ENCODE measurements around the gene DYNC1H1. TPM values are rescaled to one million over a fixed set of nuclear protein-coding genes. Genes with fewer than 3 reads are reported as not detected.

The DYNC1H1 gene
- total RNA-seq, 8 experiments from 2014 or later: 424 to 616 (median 552) TPM

- in situ Hi-C loops (cut with MboI; ENCODE audit: low pct_unique_long_range_greater_than_20kb in 2 of 9, low sequenced_read_pairs in 9 of 9, unreplicated experiment in 9 of 9): no loop called here
- WGBS, 10 experiments: 8 to 18% (median 12%) methylated on average over 6 to 10 of the region's 29 CpGs; no CpG with 5 or more reads in 7 of the 10 experiments
- ATAC-seq (replicated peaks in 6 of 8): peak in 2 of 8 experiments; percentile 4 to 8
- Histone ChIP-seq H3K27ac (peak overlapping the region; percentile 80 to 94), H3K4me1 (replicated peaks in 1 of 2) (peaks cover 6 to 7% of the 10 kb centered on the region in 2 donors), H3K4me3 (peak overlapping the region; percentile 66 to 72 (median 69))
Measured at GRCh38 chr14:101948666-101949216, 15.6 kb upstream of the DYNC1H1 start.

GRCh38 chr14:101950100-101950499, 14.3 kb upstream of the DYNC1H1 start:
- no peak overlapping the region for H3K4me3 ChIP-seq
- WGBS, 10 experiments: 0 to 84% (median 14%) methylated on average over 1 to 3 of the region's 4 CpGs; no CpG with 5 or more reads in 5 of the 10 experiments
- in situ Hi-C loops (cut with MboI; ENCODE audit: low pct_unique_long_range_greater_than_20kb in 2 of 9, low sequenced_read_pairs in 9 of 9, unreplicated experiment in 9 of 9): loop anchor here in 5 of 9 experiments (25.0 kb wide), 1 partner anchor 362 kb away; the partner anchor contains the start of genes MOK (in 5 of the 5) and ZNF839 (in 5 of the 5)
- peaks cover 6 to 7% of the 10 kb centered on the region in 2 donors for H3K4me1 ChIP-seq (replicated peaks in 1 of 2)
- ATAC-seq (replicated peaks in 6 of 8): no peak
- no peak overlapping the region for H3K27ac ChIP-seq

- in situ Hi-C loops (cut with MboI; ENCODE audit: low pct_unique_long_range_greater_than_20kb in 2 of 9, low sequenced_read_pairs in 9 of 9, unreplicated experiment in 9 of 9): loop anchor here in 5 of 9 experiments (25.0 kb wide), 1 partner anchor 362 kb away; the partner anchor contains the start of genes MOK (in 5 of the 5) and ZNF839 (in 5 of the 5)
- 40 to 80% (median 61%) methylated on average over 1 to 3 of the region's 4 CpGs; no CpG with 5 or more reads in 6 of the 10 experiments for WGBS, 10 experiments
- no peak overlapping the region for H3K27ac ChIP-seq
Measured at GRCh38 chr14:101950516-101951215, 13.7 kb upstream of the DYNC1H1 start.

GRCh38 chr14:101953151-101953550, 11.2 kb upstream of the DYNC1H1 start:
- ATAC-seq (replicated peaks in 6 of 8): no peak
- in situ Hi-C loops (cut with MboI; ENCODE audit: low pct_unique_long_range_greater_than_20kb in 2 of 9, low sequenced_read_pairs in 9 of 9, unreplicated experiment in 9 of 9): loop anchor here in 5 of 9 experiments (25.0 kb wide), 1 partner anchor 359 kb away; the partner anchor contains the start of genes MOK (in 5 of the 5) and ZNF839 (in 5 of the 5)
- WGBS, 10 experiments: 20 to 94% (median 45%) methylated on average over 1 to 6 of the region's 8 CpGs; no CpG with 5 or more reads in 1 of the 10 experiments

More at GRCh38 chr14:101950516-101951215, 13.7 kb upstream of the DYNC1H1 start:
- Histone ChIP-seq H3K4me1 (replicated peaks in 1 of 2) (peaks cover 6 to 7% of the 10 kb centered on the region in 2 donors), H3K4me3 (no peak overlapping the region)
- ATAC-seq (replicated peaks in 6 of 8): no peak

GRCh38 chr14:101954501-101954900, 9.9 kb upstream of the DYNC1H1 start:
- in situ Hi-C loops (cut with MboI; ENCODE audit: low pct_unique_long_range_greater_than_20kb in 2 of 9, low sequenced_read_pairs in 9 of 9, unreplicated experiment in 9 of 9): loop anchor here in 5 of 9 experiments (25.0 kb wide), 1 partner anchor 358 kb away; the partner anchor contains the start of genes MOK (in 5 of the 5) and ZNF839 (in 5 of the 5)
- no peak for ATAC-seq (replicated peaks in 6 of 8)

More at GRCh38 chr14:101953151-101953550, 11.2 kb upstream of the DYNC1H1 start:
- H3K4me3 ChIP-seq: no peak overlapping the region
- no peak overlapping the region for H3K27ac ChIP-seq
- H3K4me1 ChIP-seq (replicated peaks in 1 of 2): peaks cover 6 to 7% of the 10 kb centered on the region in 2 donors

GRCh38 chr14:101955695-101956161, 8.6 kb upstream of the DYNC1H1 start:
- no peak overlapping the region for H3K4me3 ChIP-seq

More at GRCh38 chr14:101954501-101954900, 9.9 kb upstream of the DYNC1H1 start:
- 14 to 92% (median 60%) methylated on average over 1 to 3 of the region's 6 CpGs; no CpG with 5 or more reads in 1 of the 10 experiments for WGBS, 10 experiments
- peaks cover under 1% of the 10 kb centered on the region in 2 donors for H3K4me1 ChIP-seq (replicated peaks in 1 of 2)
- H3K27ac ChIP-seq: no peak overlapping the region
- H3K4me3 ChIP-seq: no peak overlapping the region

GRCh38 chr14:101956179-101956885, 8.0 kb upstream of the DYNC1H1 start:
- in situ Hi-C loops (cut with MboI; ENCODE audit: low pct_unique_long_range_greater_than_20kb in 2 of 9, low sequenced_read_pairs in 9 of 9, unreplicated experiment in 9 of 9): loop anchor here in 5 of 9 experiments (25.0 kb wide), 1 partner anchor 356 kb away; the partner anchor contains the start of genes MOK (in 5 of the 5) and ZNF839 (in 5 of the 5)
- WGBS, 10 experiments: 29 to 100% (median 74%) methylated on average over 1 to 20 of the region's 25 CpGs; no CpG with 5 or more reads in 2 of the 10 experiments

More at GRCh38 chr14:101955695-101956161, 8.6 kb upstream of the DYNC1H1 start:
- 71 to 100% (median 80%) methylated on average over 1 to 18 of the region's 34 CpGs; no CpG with 5 or more reads in 4 of the 10 experiments for WGBS, 10 experiments
- Histone ChIP-seq H3K4me1 (replicated peaks in 1 of 2) (no peaks in the 10 kb centered on the region), H3K27ac (no peak overlapping the region)
- in situ Hi-C loops (cut with MboI; ENCODE audit: low pct_unique_long_range_greater_than_20kb in 2 of 9, low sequenced_read_pairs in 9 of 9, unreplicated experiment in 9 of 9): loop anchor here in 5 of 9 experiments (25.0 kb wide), 1 partner anchor 357 kb away; the partner anchor contains the start of genes MOK (in 5 of the 5) and ZNF839 (in 5 of the 5)
- no peak for ATAC-seq (replicated peaks in 6 of 8)

GRCh38 chr14:101957406-101958234, 6.8 kb upstream of the DYNC1H1 start:
- no peak for ATAC-seq (replicated peaks in 6 of 8)
- no peak overlapping the region for H3K27ac ChIP-seq
- WGBS, 10 experiments: 52 to 86% (median 78%) methylated on average over 2 to 13 of the region's 13 CpGs; no CpG with 5 or more reads in 2 of the 10 experiments
- H3K4me1 ChIP-seq (replicated peaks in 1 of 2): peaks cover 2 to 3% of the 10 kb centered on the region in 2 donors
- no peak overlapping the region for H3K4me3 ChIP-seq
- in situ Hi-C loops (cut with MboI; ENCODE audit: low pct_unique_long_range_greater_than_20kb in 2 of 9, low sequenced_read_pairs in 9 of 9, unreplicated experiment in 9 of 9): loop anchor here in 5 of 9 experiments (25.0 kb wide), 1 partner anchor 355 kb away; the partner anchor contains the start of genes MOK (in 5 of the 5) and ZNF839 (in 5 of the 5)

More at GRCh38 chr14:101956179-101956885, 8.0 kb upstream of the DYNC1H1 start:
- no peak overlapping the region for H3K27ac ChIP-seq
- peaks cover 2% of the 10 kb centered on the region in 2 donors for H3K4me1 ChIP-seq (replicated peaks in 1 of 2)
- no peak overlapping the region for H3K4me3 ChIP-seq
- peak in 1 of 8 experiments; percentile 25 for ATAC-seq (replicated peaks in 6 of 8)

GRCh38 chr14:101958418-101959180, 5.8 kb upstream of the DYNC1H1 start:
- 42 to 75% (median 62%) methylated on average over 2 to 10 of the region's 11 CpGs; no CpG with 5 or more reads in 1 of the 10 experiments for WGBS, 10 experiments
- no peak overlapping the region for H3K27ac ChIP-seq
- in situ Hi-C loops (cut with MboI; ENCODE audit: low pct_unique_long_range_greater_than_20kb in 2 of 9, low sequenced_read_pairs in 9 of 9, unreplicated experiment in 9 of 9): loop anchor here in 5 of 9 experiments (25.0 kb wide), 1 partner anchor 354 kb away; the partner anchor contains the start of genes MOK (in 5 of the 5) and ZNF839 (in 5 of the 5)
- no peak overlapping the region for H3K4me3 ChIP-seq
- H3K4me1 ChIP-seq (replicated peaks in 1 of 2): peaks cover 2 to 3% of the 10 kb centered on the region in 2 donors
- no peak for ATAC-seq (replicated peaks in 6 of 8)

- Histone ChIP-seq H3K27ac (no peak overlapping the region), H3K4me1 (replicated peaks in 1 of 2) (peaks cover 2 to 6% of the 10 kb centered on the region in 2 donors), H3K4me3 (no peak overlapping the region)
- no peak for ATAC-seq (replicated peaks in 6 of 8)
- WGBS, 10 experiments: 40 to 100% (median 54%) methylated on average over 1 to 2 of the region's 2 CpGs; no CpG with 5 or more reads in 1 of the 10 experiments
- in situ Hi-C loops (cut with MboI; ENCODE audit: low pct_unique_long_range_greater_than_20kb in 2 of 9, low sequenced_read_pairs in 9 of 9, unreplicated experiment in 9 of 9): loop anchor here in 5 of 9 experiments (25.0 kb wide), 1 partner anchor 353 kb away; the partner anchor contains the start of genes MOK (in 5 of the 5) and ZNF839 (in 5 of the 5)
Measured at GRCh38 chr14:101959277-101959676, 5.1 kb upstream of the DYNC1H1 start.

Measured in motor neuron (in vitro differentiated cells).